ENCODE results near the gene CD3D.

CD3D gene

DNA sequence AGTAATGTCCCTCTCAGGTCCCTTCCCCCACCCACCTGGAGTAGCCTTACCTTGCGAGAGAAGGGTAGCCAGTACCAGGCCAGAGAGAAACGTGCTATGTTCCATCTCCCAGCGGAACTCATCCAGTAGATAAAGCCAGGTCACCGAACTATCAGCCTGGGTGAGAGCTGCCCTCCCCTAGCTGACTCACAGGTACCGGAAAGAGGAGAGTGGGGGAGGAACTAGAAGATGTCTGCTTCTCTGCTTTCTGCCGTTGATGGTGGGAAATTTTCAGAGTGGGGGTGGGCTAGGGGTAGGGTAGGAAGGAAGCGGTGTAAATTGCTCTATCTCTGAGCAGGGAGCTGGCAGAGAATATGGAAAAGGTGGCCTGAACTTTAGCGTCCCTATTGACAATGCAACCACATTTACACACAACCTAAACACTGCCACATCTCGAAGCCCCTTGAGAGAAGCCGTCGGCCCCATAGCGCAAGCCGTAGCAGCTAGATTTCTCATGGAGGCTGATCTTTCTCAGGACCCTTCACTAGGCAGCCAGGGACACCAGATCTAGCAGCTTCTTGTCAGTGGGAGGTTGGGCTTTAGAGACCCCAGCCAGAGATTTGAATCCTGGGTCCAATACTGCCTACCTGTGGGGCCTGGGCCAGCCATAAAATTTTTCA is at the start of gene CD3D:
TSS of gene CD3D (minus strand) at position 203 of the 659 bp plus-strand sequence. CDS start at position 105, 98 bp downstream.
- FAIRE-seq, result no peak

GRCh38 chr11:118383657-118384056 is 41.2 kb upstream of the CD3D start:
- no peak for FAIRE-seq

GRCh38 chr11:118382954-118383353 is 40.4 kb upstream of the CD3D start:
- FAIRE-seq, result no peak

DNA sequence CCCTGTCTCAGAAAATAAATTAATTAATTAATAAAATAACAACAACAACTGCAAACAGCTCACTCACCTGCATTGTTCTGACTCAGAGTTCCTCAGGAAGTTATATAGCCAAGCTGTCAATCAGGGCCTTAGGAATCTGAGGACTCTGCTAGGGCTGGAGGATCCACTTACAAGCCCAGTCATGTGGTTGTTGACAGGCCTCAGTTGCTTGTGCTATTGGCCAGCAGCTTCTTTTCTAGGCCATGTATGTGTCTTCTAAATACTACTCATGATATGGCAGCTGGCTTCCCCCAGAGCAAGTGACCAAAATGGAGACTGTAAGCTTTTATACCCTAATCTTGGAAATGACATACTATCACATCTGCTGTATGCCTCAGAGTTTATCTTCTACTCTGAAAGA is 38.1 kb upstream of the CD3D start:
- FAIRE-seq, result no peak

DNA sequence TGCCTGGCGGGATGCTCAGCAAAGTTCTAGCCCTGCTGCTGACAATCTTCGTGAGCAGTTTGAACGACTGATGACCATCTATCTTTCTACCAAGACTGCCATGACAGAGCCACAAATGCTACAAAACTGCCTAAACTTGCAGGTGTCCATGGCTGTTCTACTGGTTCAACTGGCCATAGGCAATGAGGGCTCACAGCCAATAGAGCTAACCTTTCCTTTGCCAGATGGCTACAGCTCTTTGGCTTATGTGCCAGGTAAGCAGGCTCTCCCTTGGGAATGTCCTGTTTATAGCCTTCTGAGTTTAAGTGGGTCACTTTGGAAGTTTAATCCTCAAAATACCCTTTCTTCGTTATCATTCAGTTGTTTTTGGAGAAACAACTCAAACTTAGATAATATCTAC is 37.0 kb upstream of the CD3D start:
- FAIRE-seq, result no peak

GRCh38 chr11:118375978-118376377 is 33.5 kb upstream of the CD3D start:
- no peak for FAIRE-seq

DNA sequence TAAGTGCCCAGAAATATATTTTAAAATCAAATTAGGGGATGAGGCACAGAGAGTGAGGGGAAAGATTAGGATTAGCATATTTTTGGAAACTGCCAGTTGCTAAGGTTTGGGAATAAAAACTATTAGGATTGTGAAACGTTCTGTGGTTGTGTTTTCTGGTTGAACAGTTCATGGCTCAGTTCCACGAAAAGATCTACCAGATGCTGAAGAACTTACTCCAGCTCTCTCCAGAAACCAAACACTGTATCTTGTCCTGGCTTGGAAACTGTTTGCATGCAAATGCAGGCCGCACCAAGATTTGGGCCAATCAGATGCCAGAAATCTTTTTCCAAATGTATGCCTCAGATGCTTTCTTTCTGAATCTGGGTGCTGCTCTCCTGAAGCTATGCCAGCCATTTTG is 32.2 kb upstream of the CD3D start:
- FAIRE-seq, result no peak

- FAIRE-seq, result no peak
These were observed 31.4 kb upstream of the CD3D start for GRCh38 chr11:118373871-118374270.

GRCh38 chr11:118373263-118373662 is 30.8 kb upstream of the CD3D start:
- FAIRE-seq, result no peak

DNA sequence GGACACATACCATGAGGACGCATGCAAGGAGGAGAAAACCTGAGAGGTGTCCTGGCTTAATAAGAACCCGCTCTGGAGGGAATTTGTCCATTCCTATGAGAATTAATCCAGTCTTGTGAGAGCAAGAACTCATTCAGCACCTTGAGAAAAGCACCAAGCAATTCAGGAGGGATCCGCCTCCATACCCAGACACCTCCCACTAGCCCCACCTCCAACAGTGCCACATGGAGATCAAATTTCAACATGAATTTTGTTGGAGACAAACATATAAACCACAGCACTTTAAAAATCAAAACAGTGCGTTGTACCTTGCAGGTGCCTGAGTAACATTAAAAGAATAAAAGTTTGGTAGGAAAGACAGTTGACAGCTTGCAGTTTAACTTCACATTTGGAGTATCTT is 28.3 kb upstream of the CD3D start:
- no peak for FAIRE-seq

- no peak for FAIRE-seq
These were observed 23.8 kb upstream of the CD3D start for GRCh38 chr11:118366287-118366686.

DNA sequence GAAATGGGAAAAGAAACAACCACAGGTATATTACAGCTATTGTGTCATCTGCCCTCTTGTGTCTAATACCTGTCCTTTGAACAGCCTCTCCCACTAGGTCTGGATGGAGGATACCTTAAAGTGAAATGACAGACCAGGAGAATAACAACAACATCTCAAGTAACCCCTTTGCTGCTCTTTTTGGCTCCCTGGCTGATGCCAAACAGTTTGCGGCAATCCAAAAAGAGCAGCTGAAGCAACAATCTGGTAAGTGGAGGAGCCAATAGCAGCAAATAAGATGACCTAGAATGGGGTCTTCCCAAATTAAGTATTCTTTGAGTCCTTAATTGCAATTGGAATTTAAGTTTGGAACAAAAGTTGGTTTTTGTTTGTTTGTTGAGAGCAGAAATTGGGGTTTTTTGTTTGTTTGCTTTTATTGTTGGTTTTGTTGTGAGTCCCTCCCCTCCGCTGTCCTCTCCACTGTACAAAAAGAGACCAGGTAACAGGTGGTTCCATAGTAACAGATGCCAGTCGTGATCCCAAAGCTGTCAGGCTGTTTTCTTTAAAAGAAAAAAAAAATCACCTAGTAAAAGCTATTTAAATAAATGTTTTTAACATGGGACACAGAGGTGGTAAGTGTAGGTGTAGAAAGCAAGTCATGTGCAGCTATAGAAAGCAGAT is 22.6 kb upstream of the CD3D start:
- FAIRE-seq, result no peak

- peak; percentile 57 for FAIRE-seq
These were observed 16.9 kb upstream of the CD3D start, which contains the start of gene UBE4A for GRCh38 chr11:118359295-118359958. Gene UBE4A (plus strand): TSS chr11:118359600. CDS start chr11:118365081, 5,481 bp downstream.

- FAIRE-seq, result no peak
These were observed 15.6 kb upstream of the CD3D start for GRCh38 chr11:118358071-118358470.

DNA sequence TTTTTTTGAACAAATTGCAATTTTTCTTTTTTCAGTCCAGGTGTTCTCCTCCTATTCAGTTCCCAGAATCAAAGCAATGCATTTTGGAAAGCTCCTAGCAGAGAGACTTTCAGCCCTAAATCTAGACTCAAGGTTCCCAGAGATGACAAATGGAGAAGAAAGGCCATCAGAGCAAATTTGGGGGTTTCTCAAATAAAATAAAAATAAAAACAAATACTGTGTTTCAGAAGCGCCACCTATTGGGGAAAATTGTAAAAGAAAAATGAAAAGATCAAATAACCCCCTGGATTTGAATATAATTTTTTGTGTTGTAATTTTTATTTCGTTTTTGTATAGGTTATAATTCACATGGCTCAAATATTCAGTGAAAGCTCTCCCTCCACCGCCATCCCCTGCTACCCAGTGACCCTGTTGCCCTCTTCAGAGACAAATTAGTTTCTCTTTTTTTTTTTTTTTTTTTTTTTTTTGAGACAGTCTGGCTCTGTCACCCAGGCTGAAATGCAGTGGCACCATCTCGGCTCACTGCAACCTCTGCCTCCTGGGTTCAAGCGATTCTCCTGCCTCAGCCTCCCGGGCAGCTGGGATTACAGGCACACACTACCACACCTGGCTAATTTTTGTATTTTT is 10.7 kb upstream of the CD3D start:
- peak; percentile 31 for FAIRE-seq

DNA sequence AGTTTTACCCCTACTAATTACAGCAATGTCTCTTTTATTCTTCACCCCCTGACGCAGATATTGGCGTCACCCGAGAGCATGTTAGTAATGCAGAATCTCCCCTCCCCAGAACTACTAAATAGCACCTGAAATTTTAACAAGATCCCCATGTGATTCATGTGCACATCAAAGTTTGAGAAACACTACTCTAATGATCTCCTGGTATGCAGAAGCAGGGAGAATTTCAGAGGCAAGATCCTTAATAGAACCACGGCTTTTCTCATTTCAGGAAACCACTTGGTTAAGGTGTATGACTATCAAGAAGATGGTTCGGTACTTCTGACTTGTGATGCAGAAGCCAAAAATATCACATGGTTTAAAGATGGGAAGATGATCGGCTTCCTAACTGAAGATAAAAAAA is 7.0 kb upstream of the CD3D start:
- FAIRE-seq, result no peak

DNA sequence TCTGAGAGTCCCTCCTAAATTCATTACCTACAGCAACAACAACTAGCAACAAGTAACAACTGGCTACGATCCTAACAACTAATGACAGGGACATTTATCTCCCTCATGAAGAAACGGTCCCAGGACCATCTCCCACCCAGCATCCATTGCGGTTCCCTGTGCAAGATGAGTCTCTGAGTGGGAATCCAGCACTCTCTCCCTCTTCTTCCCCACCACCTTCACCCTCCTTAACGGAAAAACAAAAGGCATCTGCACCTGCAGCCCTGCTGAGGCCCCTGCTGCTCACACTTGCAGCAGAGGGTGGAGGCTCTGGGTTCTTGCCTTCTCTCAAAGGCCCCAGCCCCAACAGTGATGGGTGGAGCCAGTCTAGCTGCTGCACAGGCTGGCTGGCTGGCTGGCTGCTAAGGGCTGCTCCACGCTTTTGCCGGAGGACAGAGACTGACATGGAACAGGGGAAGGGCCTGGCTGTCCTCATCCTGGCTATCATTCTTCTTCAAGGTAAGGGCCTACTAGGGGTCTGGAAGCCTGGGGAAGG is 1.5 kb upstream of the CD3D start, which contains the start of gene CD3G:
TSS of gene CD3G (plus strand) at position 364 of the 535 bp plus-strand sequence. CDS start at position 444, 80 bp downstream.
- no peak for FAIRE-seq

DNA sequence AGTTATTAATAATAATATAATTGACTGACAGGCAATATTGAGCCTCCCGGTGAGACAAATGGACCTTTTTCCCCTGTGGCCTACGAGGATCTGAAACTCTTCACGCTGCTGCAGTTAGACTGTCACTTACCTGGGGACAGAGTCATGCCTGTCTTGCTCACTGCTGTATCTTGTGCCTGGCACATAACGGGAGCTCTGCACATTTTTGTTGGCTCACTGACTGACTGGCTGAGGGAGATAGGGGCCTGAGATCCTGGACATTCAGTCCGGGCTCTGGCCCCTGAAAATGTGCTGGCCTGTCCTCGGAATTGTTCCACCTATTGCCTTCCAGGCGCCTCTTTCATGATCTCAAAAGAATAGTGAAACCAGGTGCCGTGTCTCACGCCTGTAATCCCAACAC is 743 bp upstream of the CD3D start:
- FAIRE-seq, result no peak

DNA sequence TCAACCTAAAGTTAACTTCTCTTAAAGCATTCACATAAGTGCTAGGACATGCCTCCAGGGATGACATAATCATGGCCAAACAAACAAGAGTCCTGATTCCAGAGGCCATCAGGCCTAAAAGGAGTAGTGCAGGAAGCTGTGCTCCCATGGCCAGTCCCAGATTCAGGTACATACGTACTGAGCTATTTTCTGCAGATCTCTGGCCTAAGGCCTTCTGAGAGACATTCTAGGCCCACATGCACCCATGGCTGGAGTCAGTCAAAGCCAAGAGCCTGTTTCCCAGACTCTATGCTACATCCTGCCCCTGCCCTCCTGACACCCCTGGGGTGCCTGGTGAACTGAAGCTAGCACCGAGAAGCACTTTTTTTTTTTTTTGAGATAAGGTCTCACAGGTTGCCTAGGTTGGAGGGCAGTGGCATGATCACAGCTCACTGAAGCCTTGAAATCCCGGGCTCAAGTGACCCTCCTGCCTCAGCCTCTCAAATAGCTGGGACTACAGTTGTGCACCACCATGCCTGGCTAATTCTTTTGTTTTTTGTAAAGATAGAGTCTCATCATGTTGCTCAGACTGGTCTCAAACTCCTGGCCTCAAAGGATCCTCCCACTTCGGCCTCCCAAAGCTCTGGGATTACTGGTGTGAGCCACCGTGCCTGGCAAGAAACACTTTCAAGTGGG is 553 bp downstream of the CD3D start:
- FAIRE-seq, result no peak

DNA sequence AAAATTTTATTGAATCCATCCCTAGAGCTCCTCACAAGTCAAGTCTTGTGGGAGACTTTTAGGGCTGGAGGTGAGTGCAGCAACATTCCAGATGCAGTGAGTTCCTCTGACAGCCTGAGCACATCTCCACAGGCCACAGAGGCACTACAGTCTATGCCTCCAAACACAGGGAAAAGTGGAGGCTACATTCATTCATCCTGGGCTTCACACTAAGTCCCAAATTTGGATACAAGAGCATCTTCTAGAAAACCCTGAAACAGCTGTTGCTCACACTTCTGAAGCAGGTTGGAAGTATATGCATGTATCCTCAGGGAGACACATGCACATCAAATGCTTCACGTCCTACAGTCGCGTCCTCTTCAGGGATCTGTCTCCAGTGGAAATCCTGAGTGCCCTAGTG is 1.2 kb downstream of the CD3D start:
- no peak for FAIRE-seq

DNA sequence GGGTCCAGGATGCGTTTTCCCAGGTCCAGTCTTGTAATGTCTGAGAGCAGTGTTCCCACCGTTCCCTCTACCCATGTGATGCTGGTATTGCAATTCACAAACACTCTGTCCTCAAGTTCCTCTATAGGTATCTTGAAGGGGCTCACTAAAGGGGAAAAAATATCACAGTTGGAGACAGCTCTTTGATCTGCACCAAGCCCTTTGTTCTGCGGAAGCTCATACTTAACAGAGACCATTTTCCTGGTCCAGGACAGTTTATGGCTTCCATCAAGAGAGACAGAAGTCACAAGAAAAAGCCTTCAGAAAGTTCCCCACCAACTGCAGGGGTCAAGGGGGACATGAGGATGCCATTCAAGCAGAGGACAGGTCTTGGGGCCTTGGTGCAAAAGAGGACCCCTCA is 2.1 kb downstream of the CD3D start:
- FAIRE-seq, result no peak

DNA sequence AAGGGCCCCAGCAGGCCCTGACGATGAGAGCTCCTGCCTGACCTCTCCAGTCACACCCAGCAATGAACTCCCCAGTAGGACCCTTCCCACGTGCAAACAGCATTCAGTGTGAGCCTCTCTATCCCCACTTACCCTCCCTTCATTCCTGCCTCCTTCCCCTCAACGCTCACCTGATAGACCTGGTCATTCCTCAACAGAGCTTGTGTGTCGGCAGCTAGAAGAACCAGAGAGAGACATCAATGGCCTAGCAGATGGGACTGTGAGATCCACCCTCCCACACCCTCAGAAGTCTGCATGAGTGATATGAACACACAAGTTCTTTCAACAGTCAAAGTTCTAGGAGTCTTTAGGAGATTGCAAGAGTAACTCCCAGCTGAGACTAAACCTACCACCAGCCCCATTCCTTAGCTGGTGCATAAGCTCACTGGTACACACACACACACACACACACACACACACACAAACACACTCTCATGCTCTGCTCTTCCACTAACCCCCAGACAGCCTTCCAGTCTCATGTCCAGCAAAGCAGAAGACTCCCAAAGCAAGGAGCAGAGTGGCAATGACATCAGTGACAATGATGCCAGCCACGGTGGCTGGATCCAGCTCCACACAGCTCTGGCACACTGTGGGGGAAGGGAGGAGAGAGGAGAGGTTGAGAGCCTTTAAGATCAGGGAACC is 3.1 kb downstream of the CD3D start:
- no peak for FAIRE-seq
